ENCODE results near the gene PDE4D. TPM values are rescaled to one million over a fixed set of nuclear protein-coding genes. Genes with fewer than 3 reads are reported as not detected.

The PDE4D gene
- total and polyA plus RNA-seq, 10 of the 15 experiments (the other 5 are each of a cell fraction or from before 2014, with no cell fraction given) = 0.87 to 4.1 (median 2.2) TPM

GRCh38 chr5:59621477-59621876 is 272.0 kb downstream of the PDE4D start:
- Histone ChIP-seq H4K20me1 (ENCODE audit: control insufficient read depth, insufficient read depth) (no peaks in the 10 kb centered on the region), H3K4me2 (ENCODE audit: control insufficient read depth, insufficient read depth) (no peak overlapping the region), H3K9ac (ENCODE audit: control insufficient read depth, insufficient read depth, low read length) (no peak overlapping the region), H3K4me1 (ENCODE audit: control insufficient read depth, insufficient read depth, low read length) (peaks cover 3% of the 10 kb centered on the region; the same call in 1 of the 2 replicates), H3K4me3 (no peak overlapping the region), H3K79me2 (ENCODE audit: control insufficient read depth, insufficient read depth, low read length) (no peaks in the 10 kb centered on the region), H3K27me3 (replicated peaks in 1 of 2; ENCODE audit: control insufficient read depth in 2 of 2, insufficient read depth in 2 of 2, low read length in 1 of 2) (no peaks in the 10 kb centered on the region), H2AFZ (ENCODE audit: control insufficient read depth, low read depth, low read length) (no peak overlapping the region), H3K27ac (ENCODE audit: control insufficient read depth, insufficient read depth) (no peak overlapping the region), H3K9me3 (replicated peaks; ENCODE audit: control insufficient read depth, insufficient read depth, low read length) (no peaks in the 10 kb centered on the region), H3K36me3 (ENCODE audit: control insufficient read depth in 2 of 2, insufficient read depth in 2 of 2, low read length in 1 of 2) (no peaks in the 10 kb centered on the region)
- no peak for FAIRE-seq
- SMC1A ChIA-PET (ENCODE audit: uncharacterized antibody, unreplicated experiment) = interaction anchor here (0.8 kb wide), 1 partner anchor 10 kb away, joined by 3 read pairs; no protein-coding TSS in a partner anchor
- BruUV-seq (replicated peaks) = no TSS peak
- intact Hi-C loops (cut with micrococcal nuclease; ENCODE audit: unreplicated experiment) (no loop called here), in situ Hi-C loops (cut with MboI) (no loop called here)
- POLR2A ChIA-PET = no interaction called here
- RAD21 ChIA-PET (ENCODE audit: unreplicated experiment) = no interaction called here
- DNase-seq (ENCODE audit: low read depth, low spot score) = no peak
- ATAC-seq = no peak
- CTCF ChIA-PET = interaction anchor here (0.8 to 1.9 kb wide), 2 partner anchors 83 to 116 kb away, joined by 3 to 6 read pairs; no protein-coding TSS in a partner anchor
- TF ChIP-seq SIX5 (IDR thresholded peaks at IDR 0.05; ENCODE audit: low read depth, low read length, severe bottlenecking) = no peak
- no peak for TF ChIP-seq CBFB (IDR thresholded peaks at IDR 0.05; ENCODE audit: low read depth)
- no peak for TF ChIP-seq SMC3 (IDR thresholded peaks at IDR 0.05; ENCODE audit: borderline replicate concordance, low read length)
- TF ChIP-seq STAT3 (IDR thresholded peaks at IDR 0.05; ENCODE audit: low read depth, low read length) = no peak
- no peak for TF ChIP-seq ELK1 (IDR thresholded peaks at IDR 0.05; ENCODE audit: low read depth, low read length)
- TF ChIP-seq CBX3 (IDR thresholded peaks at IDR 0.05; ENCODE audit: borderline replicate concordance, low read depth) = no peak
- TF ChIP-seq BRCA1 (IDR thresholded peaks at IDR 0.05; ENCODE audit: low read depth, low read length) = no peak
- TF ChIP-seq HSF1 (IDR thresholded peaks at IDR 0.05; ENCODE audit: low read depth, low read length) = no peak
- TF ChIP-seq RELB (IDR thresholded peaks at IDR 0.05; ENCODE audit: low read depth) = no peak
- no peak for TF ChIP-seq PAX5 (IDR thresholded peaks at IDR 0.05; ENCODE audit: borderline replicate concordance, low read depth, low read length)
- no peak for TF ChIP-seq NRF1 (conservative IDR thresholded peaks at IDR 0.05; ENCODE audit: low read depth, low read length)
- TF ChIP-seq BHLHE40 (IDR thresholded peaks at IDR 0.05; ENCODE audit: borderline replicate concordance in 1 of 2, low read depth in 2 of 2, low read length in 1 of 2) = no peak
- no peak for TF ChIP-seq PBX3 (IDR thresholded peaks at IDR 0.05; ENCODE audit: insufficient replicate concordance, low read depth, low read length)
- TF ChIP-seq SREBF1 (IDR thresholded peaks at IDR 0.05; ENCODE audit: low read length) = no peak
- TF ChIP-seq SUZ12 (IDR thresholded peaks at IDR 0.05; ENCODE audit: unreplicated experiment) = no peak
- no peak for TF ChIP-seq POLR2A (IDR thresholded peaks at IDR 0.05; ENCODE audit: low read depth, low read length)
- TF ChIP-seq USF2 (IDR thresholded peaks at IDR 0.05; ENCODE audit: borderline replicate concordance, low read depth, low read length) = no peak
- no peak for TF ChIP-seq TCF12 (IDR thresholded peaks at IDR 0.05; ENCODE audit: low read depth, low read length)
- TF ChIP-seq TARDBP (IDR thresholded peaks at IDR 0.05; ENCODE audit: borderline replicate concordance) = no peak

Data from GM12878 (cell line).